Measurements from ENCODE around the gene DCTN1. TPM values are rescaled to one million over a fixed set of nuclear protein-coding genes. Genes with fewer than 3 reads are reported as not detected.

Gene DCTN1
- polyA plus RNA-seq, 1 experiment: 147 TPM

GRCh38 chr2:74401891-74402290 lies 21.8 kb upstream of the DCTN1 start:
- H3K27ac ChIP-seq (ENCODE audit: low read depth, low read length): no peak overlapping the region
- DNase-seq (ENCODE audit: low read depth, low spot score): no peak
- H3K4me3 ChIP-seq (ENCODE audit: low read depth, low read length): no peak overlapping the region
- H3K9me3 ChIP-seq (ENCODE audit: control insufficient read depth, insufficient read depth, low read length): no peaks in the 10 kb centered on the region
- peaks cover 4% of the 10 kb centered on the region for H3K27me3 ChIP-seq (ENCODE audit: control insufficient read depth, insufficient read depth, low read length)
- TF ChIP-seq CTCF (IDR thresholded peaks at IDR 0.05; ENCODE audit: low read depth, low read length): no peak
- CTCF ChIA-PET: interaction anchor here (0.9 to 3.4 kb wide), 3 partner anchors 10 to 152 kb away, joined by 3 to 28 read pairs (median 10); no protein-coding TSS in a partner anchor
- POLR2A ChIA-PET: no interaction called here

GRCh38 chr2:74399785-74400184 lies 19.7 kb upstream of the DCTN1 start:
- no peak for DNase-seq (ENCODE audit: low read depth, low spot score)
- Histone ChIP-seq H3K4me3 (ENCODE audit: low read depth, low read length) (no peak overlapping the region), H3K27me3 (ENCODE audit: control insufficient read depth, insufficient read depth, low read length) (peaks cover 4% of the 10 kb centered on the region), H3K9me3 (ENCODE audit: control insufficient read depth, insufficient read depth, low read length) (no peaks in the 10 kb centered on the region), H3K27ac (ENCODE audit: low read depth, low read length) (no peak overlapping the region)
- peak; percentile 67 for TF ChIP-seq CTCF (IDR thresholded peaks at IDR 0.05; ENCODE audit: low read depth, low read length)
- CTCF ChIA-PET: interaction anchor here (0.7 to 3.4 kb wide), 5 partner anchors 8 to 13 kb away, joined by 3 to 28 read pairs (median 4); no protein-coding TSS in a partner anchor
- POLR2A ChIA-PET: no interaction called here

- POLR2A ChIA-PET: no interaction called here
- no peak for TF ChIP-seq CTCF (IDR thresholded peaks at IDR 0.05; ENCODE audit: low read depth, low read length)
Observed at GRCh38 chr2:74396149-74396548, 16.0 kb upstream of the DCTN1 start.

GRCh38 chr2:74393525-74393924 lies 13.4 kb upstream of the DCTN1 start:
- Histone ChIP-seq H3K27me3 (ENCODE audit: control insufficient read depth, insufficient read depth, low read length) (no peaks in the 10 kb centered on the region), H3K9me3 (ENCODE audit: control insufficient read depth, insufficient read depth, low read length) (no peaks in the 10 kb centered on the region), H3K27ac (ENCODE audit: low read depth, low read length) (no peak overlapping the region), H3K4me3 (ENCODE audit: low read depth, low read length) (no peak overlapping the region)
- TF ChIP-seq CTCF (IDR thresholded peaks at IDR 0.05; ENCODE audit: low read depth, low read length): no peak
- ChIA-PET CTCF (interaction anchor here (1.0 kb wide), 1 partner anchor 59 kb away, joined by 5 read pairs; no protein-coding TSS in a partner anchor), POLR2A (no interaction called here)
- DNase-seq (ENCODE audit: low read depth, low spot score): no peak

More at GRCh38 chr2:74396149-74396548, 16.0 kb upstream of the DCTN1 start:
- DNase-seq (ENCODE audit: low read depth, low spot score): no peak
- Histone ChIP-seq H3K27ac (ENCODE audit: low read depth, low read length) (no peak overlapping the region), H3K4me3 (ENCODE audit: low read depth, low read length) (no peak overlapping the region), H3K9me3 (ENCODE audit: control insufficient read depth, insufficient read depth, low read length) (no peaks in the 10 kb centered on the region), H3K27me3 (ENCODE audit: control insufficient read depth, insufficient read depth, low read length) (no peaks in the 10 kb centered on the region)
- CTCF ChIA-PET: no interaction called here

- Histone ChIP-seq H3K27me3 (ENCODE audit: control insufficient read depth, insufficient read depth, low read length) (no peaks in the 10 kb centered on the region), H3K4me3 (ENCODE audit: low read depth, low read length) (no peak overlapping the region), H3K9me3 (ENCODE audit: control insufficient read depth, insufficient read depth, low read length) (no peaks in the 10 kb centered on the region), H3K27ac (ENCODE audit: low read depth, low read length) (no peak overlapping the region)
- no peak for DNase-seq (ENCODE audit: low read depth, low spot score)
- TF ChIP-seq CTCF (IDR thresholded peaks at IDR 0.05; ENCODE audit: low read depth, low read length): no peak
- ChIA-PET CTCF (interaction anchor here (0.7 to 3.0 kb wide), 14 partner anchors 9 to 192 kb away, joined by 3 to 36 read pairs (median 4); partner anchors contain the start of genes SLC4A5 and WBP1), POLR2A (interaction anchor here (0.7 to 1.9 kb wide), 6 partner anchors 9 to 564 kb away, joined by 3 to 7 read pairs (median 4); partner anchors contain the start of genes DCTN1, MTHFD2, PCGF1 and STAMBP)
Observed at GRCh38 chr2:74392449-74392743, 12.3 kb upstream of the DCTN1 start.
